HUES6 (cell line): ENCODE data around the gene TEX2.

Source experiments
- H3K27ac ChIP-seq: 2 replicates; pipeline ENCODE4 v1.7.0; 2013; ENCODE audit warnings: low read depth, mild to moderate bottlenecking, low read length, inconsistent platforms
- H3K27me3 ChIP-seq: 2 replicates; pipeline ENCODE4 v1.6.1; 2013; ENCODE audit warnings: low read length; ENCODE audit not compliant: control insufficient read depth, insufficient read depth
- H3K36me3 ChIP-seq: 2 replicates; pipeline ENCODE4 v1.6.1; 2013; ENCODE audit warnings: low read length; ENCODE audit not compliant: control insufficient read depth, insufficient read depth
- H3K4me1 ChIP-seq: 2 replicates; pipeline ENCODE4 v1.6.1; 2013; ENCODE audit warnings: low read length; ENCODE audit not compliant: control insufficient read depth, insufficient read depth
- H3K4me3 ChIP-seq: 2 replicates; pipeline ENCODE4 v1.5.1; 2013; ENCODE audit warnings: low read depth, low read length
- H3K9ac ChIP-seq: one replicate; pipeline ENCODE4 v1.6.1; 2013; ENCODE audit warnings: mild to moderate bottlenecking, low read length
- H3K9me3 ChIP-seq: 2 replicates; pipeline ENCODE4 v1.6.1; 2013; ENCODE audit warnings: low read depth, low read length; ENCODE audit not compliant: control insufficient read depth, insufficient read depth

The TEX2 gene

DNA sequence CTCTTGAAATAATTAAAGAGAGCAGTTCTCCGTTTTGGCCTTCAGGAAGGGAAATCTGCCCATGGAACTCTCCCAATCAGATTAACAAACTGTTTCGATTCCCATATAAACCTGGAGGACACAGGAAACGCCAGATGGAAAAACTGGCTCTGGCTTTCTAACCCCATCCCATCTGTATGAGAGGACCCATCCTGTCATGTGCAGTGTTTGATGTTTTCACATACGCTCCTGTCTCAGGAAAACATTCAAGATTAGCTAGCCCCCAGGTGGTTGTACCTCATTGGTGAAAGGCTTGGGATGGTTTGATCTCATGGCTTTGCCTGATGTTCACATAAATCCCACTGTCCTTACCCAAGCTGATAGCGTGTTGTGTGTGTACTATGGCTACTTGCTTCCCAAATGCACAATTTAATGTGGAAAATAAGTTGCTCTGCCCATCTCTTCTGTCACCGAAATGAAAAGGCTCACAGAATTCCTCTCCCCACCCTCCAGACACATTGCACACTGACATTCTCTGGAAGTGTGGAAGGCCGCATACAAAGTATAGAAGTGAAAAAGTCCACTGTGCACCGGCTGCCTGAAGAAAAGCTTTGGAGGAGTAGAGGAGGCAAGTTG is 114.9 kb downstream of the TEX2 start:
- Histone ChIP-seq H3K4me3 (no peak overlapping the region), H3K36me3 (peaks cover 23% of the 10 kb centered on the region), H3K9ac (no peak overlapping the region), H3K27ac (0 out of 2 replicates have a peak overlapping the region, but pooled peaks have one; percentile 92), H3K9me3 (no peaks in the 10 kb centered on the region), H3K27me3 (no peaks in the 10 kb centered on the region), H3K4me1 (peaks cover 15% of the 10 kb centered on the region; the same call in 1 of the 2 replicates)

DNA sequence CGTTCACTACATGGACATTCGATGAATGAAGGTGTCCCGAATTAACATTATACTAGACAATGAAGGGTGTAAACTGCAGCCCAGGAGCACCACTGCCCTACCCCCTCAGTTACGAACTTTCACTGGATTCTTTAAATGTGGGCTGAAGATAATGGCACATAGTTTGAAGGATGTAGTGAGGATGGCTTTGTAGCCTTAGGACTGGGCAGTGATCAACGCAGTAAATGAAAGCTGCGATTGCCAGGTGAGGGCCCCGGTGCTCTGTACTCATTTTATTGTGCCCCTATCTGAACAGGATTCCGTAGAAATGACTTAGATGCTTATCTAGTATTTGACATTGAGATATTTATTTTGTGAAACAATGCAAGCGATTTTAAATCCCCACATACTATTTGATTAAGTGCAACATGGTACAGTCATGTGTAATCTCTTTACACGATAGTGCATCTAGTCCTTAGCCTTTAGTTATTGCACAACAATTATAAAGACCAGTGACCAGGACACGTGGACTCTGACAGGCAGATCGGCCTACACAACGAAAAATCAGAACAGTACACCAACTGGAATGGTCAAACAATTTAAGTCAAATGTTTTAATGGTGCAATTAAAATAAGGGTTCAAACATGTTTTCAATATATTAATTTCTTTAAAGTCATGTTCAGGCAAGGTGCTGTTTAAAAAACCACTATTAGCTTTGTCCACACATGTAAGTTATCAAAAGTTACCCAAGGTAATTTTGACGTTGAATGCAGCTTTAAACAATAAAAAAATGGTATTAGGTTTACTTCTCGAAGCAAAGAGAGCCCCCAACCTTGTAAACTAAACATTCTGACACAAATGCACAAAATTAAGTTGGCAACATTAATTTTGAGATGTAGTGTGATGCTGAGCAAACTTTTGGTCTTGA is 115.7 kb downstream of the TEX2 start:
- H3K4me3 ChIP-seq: peak overlapping the region; percentile 90
- H3K36me3 ChIP-seq: peaks cover 19% of the 10 kb centered on the region
- H3K9ac ChIP-seq: peak overlapping the region; percentile 97
- H3K27ac ChIP-seq: peak overlapping the region; percentile 92; the same call in 1 of the 2 replicates
- H3K4me1 ChIP-seq: peaks cover 15% of the 10 kb centered on the region; the same call in 1 of the 2 replicates
- no peaks in the 10 kb centered on the region for H3K27me3 ChIP-seq
- H3K9me3 ChIP-seq: no peaks in the 10 kb centered on the region

DNA sequence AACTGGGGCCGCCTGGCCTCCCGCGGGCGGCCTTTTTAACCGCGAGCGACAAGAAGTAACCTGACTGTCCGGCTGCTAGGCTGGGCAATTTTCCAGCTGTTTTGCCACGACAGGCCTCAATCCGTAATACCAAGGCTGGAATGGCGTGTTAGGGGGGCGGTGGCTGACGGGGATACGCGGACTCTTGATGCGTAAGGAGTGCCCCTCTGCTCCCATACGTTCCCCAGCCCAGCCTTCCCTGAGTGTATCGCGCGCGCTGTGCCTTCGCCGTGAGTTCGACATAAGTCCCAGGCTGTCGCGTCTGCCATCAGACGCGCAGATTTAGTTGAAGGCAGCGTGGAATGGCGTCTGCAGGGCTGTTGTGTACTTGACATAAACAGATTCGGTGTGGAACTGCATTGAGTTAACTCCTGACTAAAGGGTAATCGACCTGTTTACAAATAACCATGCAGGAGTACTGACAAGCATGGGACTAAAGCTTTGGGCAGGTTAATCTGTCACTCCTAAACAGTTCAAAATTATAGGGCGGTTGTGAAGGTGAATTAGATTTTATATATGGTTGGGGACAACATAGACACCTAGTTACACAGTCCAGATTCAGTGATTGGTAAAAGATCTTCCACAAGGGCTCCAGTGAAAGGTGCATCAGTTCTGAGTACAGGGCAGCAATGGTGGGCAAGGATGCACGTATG is 116.5 kb downstream of the TEX2 start:
- peak overlapping the region; percentile 92 for H3K27ac ChIP-seq
- H3K4me3 ChIP-seq: peak overlapping the region; percentile 90
- peak overlapping the region; percentile 97 for H3K9ac ChIP-seq
- peaks cover 15% of the 10 kb centered on the region; the same call in 1 of the 2 replicates for H3K4me1 ChIP-seq
- no peaks in the 10 kb centered on the region for H3K27me3 ChIP-seq
- H3K9me3 ChIP-seq: no peaks in the 10 kb centered on the region
- peaks cover 14% of the 10 kb centered on the region for H3K36me3 ChIP-seq

DNA sequence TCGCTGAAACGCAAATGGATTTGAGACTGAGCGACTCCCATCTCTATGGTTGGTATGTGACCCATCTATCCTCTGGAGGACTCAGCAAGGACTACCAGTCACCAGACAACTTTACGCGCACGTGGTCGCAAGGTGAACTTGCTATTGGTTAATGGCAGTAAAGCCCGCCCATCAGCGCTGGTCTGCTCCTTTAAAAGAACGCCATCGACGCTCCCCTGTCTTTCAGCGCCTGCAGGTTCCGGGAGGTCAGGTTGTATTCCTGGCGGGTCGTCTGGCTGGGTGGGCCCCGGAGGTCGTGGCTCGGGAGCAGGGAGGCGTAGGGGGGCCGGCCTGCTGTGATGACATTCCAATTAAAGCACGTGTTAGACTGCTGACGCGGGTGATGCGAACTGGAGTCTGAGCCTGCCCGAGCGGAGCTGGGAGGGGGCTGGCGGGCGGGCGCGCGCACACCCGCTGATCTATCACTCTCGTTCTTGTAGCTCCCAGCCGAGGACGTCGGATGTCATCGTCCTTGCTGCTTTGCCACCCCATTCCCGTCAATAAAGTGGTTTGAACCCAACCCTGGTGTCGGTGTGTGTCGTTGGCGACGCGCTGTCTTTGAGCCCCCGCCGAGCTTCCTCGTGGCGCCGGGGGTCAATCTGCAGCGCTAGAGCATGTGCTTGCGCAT is 117.2 kb downstream of the TEX2 start:
- Histone ChIP-seq H3K4me1 (peaks cover 15% of the 10 kb centered on the region; the same call in 1 of the 2 replicates), H3K27ac (peak overlapping the region; percentile 92), H3K9me3 (no peaks in the 10 kb centered on the region), H3K36me3 (peaks cover 14% of the 10 kb centered on the region), H3K4me3 (peak overlapping the region; percentile 90), H3K27me3 (no peaks in the 10 kb centered on the region), H3K9ac (peak overlapping the region; percentile 97)

DNA sequence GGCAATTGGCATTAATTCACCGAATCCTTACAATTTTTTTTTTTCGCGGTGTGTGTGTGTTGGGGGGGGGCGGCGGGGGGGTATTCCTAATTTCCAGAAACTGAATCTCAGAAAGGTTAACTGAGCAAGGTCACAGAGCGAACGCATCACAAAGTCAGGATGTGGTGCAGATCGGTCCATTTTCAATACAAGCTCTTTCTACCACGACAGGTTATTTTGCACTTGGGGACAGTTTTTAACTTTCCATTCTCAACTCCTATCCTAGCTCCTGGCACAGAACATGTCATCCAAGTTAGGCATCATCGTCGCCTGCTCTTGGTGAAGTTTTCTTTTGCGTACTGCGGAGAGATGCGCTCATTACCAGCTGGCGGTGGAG is 117.7 kb downstream of the TEX2 start:
- no peaks in the 10 kb centered on the region for H3K9me3 ChIP-seq
- peak overlapping the region; percentile 63 for H3K9ac ChIP-seq
- no peak overlapping the region for H3K27ac ChIP-seq
- peak overlapping the region; percentile 90 for H3K4me3 ChIP-seq
- H3K4me1 ChIP-seq: peaks cover 15% of the 10 kb centered on the region; the same call in 1 of the 2 replicates
- H3K27me3 ChIP-seq: no peaks in the 10 kb centered on the region
- peaks cover 14% of the 10 kb centered on the region for H3K36me3 ChIP-seq

DNA sequence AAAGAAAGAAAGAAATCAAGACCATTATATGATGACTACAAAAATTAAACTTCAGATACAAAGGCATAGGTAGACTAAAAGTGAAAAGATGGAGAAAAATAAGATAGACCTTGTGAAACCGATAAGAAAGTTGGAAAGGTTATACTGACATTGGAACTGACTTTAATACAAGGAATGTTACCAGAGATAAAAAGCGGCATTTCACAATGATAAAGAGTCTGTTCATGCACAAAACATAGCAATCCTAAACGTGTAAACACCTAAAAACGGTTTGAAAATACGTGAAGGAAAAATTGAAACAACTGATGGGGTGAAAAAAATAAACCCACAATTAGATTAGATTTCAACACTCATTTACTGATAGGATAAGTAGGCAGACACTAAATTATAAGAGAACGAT is 123.5 kb downstream of the TEX2 start:
- Histone ChIP-seq H3K27me3 (no peaks in the 10 kb centered on the region), H3K9me3 (no peaks in the 10 kb centered on the region), H3K9ac (no peak overlapping the region), H3K36me3 (no peaks in the 10 kb centered on the region), H3K4me1 (no peaks in the 10 kb centered on the region), H3K27ac (no peak overlapping the region), H3K4me3 (no peak overlapping the region)

DNA sequence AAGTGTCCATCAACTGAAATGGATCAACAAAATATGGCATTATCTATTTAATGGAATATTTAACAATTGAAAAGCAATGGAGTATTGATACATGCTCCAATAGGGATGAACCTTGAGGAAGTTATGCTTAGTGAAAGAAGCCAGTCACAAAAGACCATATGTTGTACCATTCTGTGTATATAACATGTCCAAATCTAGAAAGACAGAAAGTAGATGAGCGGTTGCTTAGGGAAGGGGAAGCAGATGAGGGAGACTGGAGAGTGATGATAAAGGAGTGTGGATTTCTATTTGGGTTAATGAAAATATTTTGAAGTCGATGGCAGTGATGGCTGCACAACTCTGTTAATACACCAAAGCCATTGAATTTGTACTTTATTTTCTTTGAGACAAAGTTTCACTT is 124.6 kb downstream of the TEX2 start:
- H3K9me3 ChIP-seq: no peaks in the 10 kb centered on the region
- no peak overlapping the region for H3K4me3 ChIP-seq
- H3K36me3 ChIP-seq: no peaks in the 10 kb centered on the region
- no peaks in the 10 kb centered on the region for H3K27me3 ChIP-seq
- H3K27ac ChIP-seq: no peak overlapping the region
- H3K4me1 ChIP-seq: no peaks in the 10 kb centered on the region
- no peak overlapping the region for H3K9ac ChIP-seq

DNA sequence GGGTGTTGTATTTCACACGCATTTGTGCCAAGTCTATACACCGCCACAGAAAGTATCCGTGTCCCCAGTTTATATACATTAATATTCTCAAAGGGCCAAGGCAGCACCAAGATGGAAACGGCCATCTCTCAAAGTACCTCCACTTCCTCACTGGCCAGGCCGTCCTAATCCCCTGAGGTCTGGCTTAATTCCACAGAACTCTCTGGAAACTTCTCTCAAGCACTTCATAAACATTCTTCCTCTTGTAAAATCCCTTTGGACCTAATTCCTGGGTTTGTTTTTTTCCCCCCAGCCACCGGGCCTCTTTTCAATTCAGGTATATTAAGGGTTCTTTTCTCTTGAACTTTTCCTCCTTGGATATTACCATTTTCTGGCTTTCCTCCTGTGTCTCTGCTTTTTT is 128.1 kb downstream of the TEX2 start:
- Histone ChIP-seq H3K27me3 (peaks cover 15% of the 10 kb centered on the region), H3K4me3 (no peak overlapping the region), H3K9ac (no peak overlapping the region), H3K27ac (no peak overlapping the region), H3K4me1 (peaks cover 6% of the 10 kb centered on the region; the same call in 1 of the 2 replicates), H3K36me3 (no peaks in the 10 kb centered on the region), H3K9me3 (no peaks in the 10 kb centered on the region)

DNA sequence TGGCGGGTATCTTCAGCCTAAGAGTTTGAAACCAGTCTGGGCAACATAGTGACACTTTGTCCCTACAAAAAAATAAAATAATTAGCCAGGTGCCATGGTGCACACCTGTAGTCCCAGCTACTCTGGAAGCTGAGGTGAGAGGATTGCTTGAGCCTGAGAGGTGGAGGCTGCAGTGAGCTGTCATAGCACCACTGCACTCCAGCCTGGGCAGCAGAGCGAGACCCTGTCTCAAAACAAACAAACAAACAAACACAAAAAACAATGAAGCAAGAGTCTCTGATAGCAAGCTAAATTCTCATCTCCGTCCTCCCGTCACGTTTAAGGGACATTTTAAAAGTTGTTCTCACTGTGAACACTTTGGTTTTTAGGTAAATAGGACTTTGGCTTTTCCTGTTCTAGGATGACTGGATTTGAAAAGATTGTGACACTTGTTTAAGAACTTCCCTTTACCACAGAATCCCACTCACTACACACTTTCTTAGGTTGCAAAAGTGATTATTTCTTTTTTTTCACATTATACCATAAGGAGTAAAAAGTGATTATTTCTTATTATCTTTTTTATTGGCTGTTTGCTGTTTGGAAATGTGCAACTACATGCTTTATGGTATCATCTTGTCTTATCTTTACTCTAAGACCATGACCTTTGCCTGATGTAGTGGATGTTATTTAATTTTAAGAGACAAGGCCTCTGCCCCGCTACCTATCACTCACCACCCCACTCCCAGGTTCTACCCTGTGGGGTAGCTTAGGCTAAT is 128.7 kb downstream of the TEX2 start:
- Histone ChIP-seq H3K9ac (no peak overlapping the region), H3K27me3 (peaks cover 15% of the 10 kb centered on the region), H3K4me1 (peaks cover 6% of the 10 kb centered on the region; the same call in 1 of the 2 replicates), H3K4me3 (no peak overlapping the region), H3K9me3 (no peaks in the 10 kb centered on the region), H3K27ac (no peak overlapping the region), H3K36me3 (no peaks in the 10 kb centered on the region)
